Renal cortical epithelial cell (primary cell): ENCODE measurements around the gene ABCG1. TPM values are rescaled to one million over a fixed set of nuclear protein-coding genes. Genes with fewer than 3 reads are reported as not detected.
A peak's percentile ranks its signal among the peaks of the same experiment; 100 is the strongest.

ENCODE experiments used
- DNase-seq: peaks from one replicate; pipeline ENCODE4 v3.0.0-alpha.2; 2011; ENCODE audit warnings: low read depth
- total RNA-seq: library from RNA; depleted of rRNA; stranded (reverse); fragments of >200 nt; gene quantifications from 2 replicates; pipeline ENCODE4 v1.2.3, GENCODE V29; 2014

ABCG1 gene
- total RNA-seq, 1 donor from 2014 or later: 0.85 TPM

- no peak for DNase-seq
Measured at GRCh38 chr21:42306366-42307035, 87.6 kb downstream of the ABCG1 start.

GRCh38 chr21:42307106-42307505 lies 88.2 kb downstream of the ABCG1 start:
- no peak for DNase-seq

- DNase-seq: no peak
Measured at GRCh38 chr21:42308161-42308913, 89.4 kb downstream of the ABCG1 start.

- no peak for DNase-seq
Measured at GRCh38 chr21:42308914-42309752, 90.2 kb downstream of the ABCG1 start.

- no peak for DNase-seq
Measured at GRCh38 chr21:42309753-42310213, 90.8 kb downstream of the ABCG1 start.

GRCh38 chr21:42310411-42311001 lies 91.6 kb downstream of the ABCG1 start:
- no peak for DNase-seq

GRCh38 chr21:42311160-42311559 lies 92.2 kb downstream of the ABCG1 start:
- no peak for DNase-seq

- no peak for DNase-seq
Measured at GRCh38 chr21:42311816-42312625, 93.1 kb downstream of the ABCG1 start.

- DNase-seq: no peak
Measured at GRCh38 chr21:42312626-42313104, 93.7 kb downstream of the ABCG1 start.

- no peak for DNase-seq
Measured at GRCh38 chr21:42313501-42313969, 94.6 kb downstream of the ABCG1 start.

GRCh38 chr21:42314616-42315295 lies 95.8 kb downstream of the ABCG1 start:
- DNase-seq: no peak

- DNase-seq: peak; percentile 14
Measured at GRCh38 chr21:42315296-42315891, 96.5 kb downstream of the ABCG1 start, which contains the start of gene TFF3. TFF3 (minus strand) TSS chr21:42315409; CDS start chr21:42315374, 35 bp downstream.

GRCh38 chr21:42316891-42317290 lies 98.0 kb downstream of the ABCG1 start:
- no peak for DNase-seq

- DNase-seq: no peak
Measured at GRCh38 chr21:42317341-42317741, 98.4 kb downstream of the ABCG1 start.

GRCh38 chr21:42317826-42318746 lies 99.1 kb downstream of the ABCG1 start:
- DNase-seq: no peak

- no peak for DNase-seq
Measured at GRCh38 chr21:42319376-42319775, 100.4 kb downstream of the ABCG1 start.

GRCh38 chr21:42319851-42320572 lies 101.1 kb downstream of the ABCG1 start:
- no peak for DNase-seq

GRCh38 chr21:42320791-42321190 lies 101.9 kb downstream of the ABCG1 start:
- no peak for DNase-seq
